Fibroblast of the conjunctiva (primary cell): Measurements from ENCODE around the gene ARHGDIG.

Experiments used
- DNase-seq: peaks from one replicate; pipeline ENCODE4 v3.0.0-alpha.2; 2010; ENCODE audit warnings: low read depth

ARHGDIG gene

GRCh38 chr16:297832-298231 is 17.4 kb downstream of the ARHGDIG start:
- no peak for DNase-seq

GRCh38 chr16:301235-301634 is 20.8 kb downstream of the ARHGDIG start:
- no peak for DNase-seq

- DNase-seq = no peak
Observed at GRCh38 chr16:301950-302349, 21.6 kb downstream of the ARHGDIG start.

- no peak for DNase-seq
Observed at GRCh38 chr16:303760-304505, 23.5 kb downstream of the ARHGDIG start.

- no peak for DNase-seq
Observed at GRCh38 chr16:305916-306626, 25.7 kb downstream of the ARHGDIG start.

GRCh38 chr16:306911-307370 is 26.6 kb downstream of the ARHGDIG start:
- no peak for DNase-seq

GRCh38 chr16:307691-308312 is 27.4 kb downstream of the ARHGDIG start:
- DNase-seq = no peak

GRCh38 chr16:309476-309875 is 29.1 kb downstream of the ARHGDIG start:
- no peak for DNase-seq

- DNase-seq = no peak
Observed at GRCh38 chr16:311725-312124, 31.3 kb downstream of the ARHGDIG start.

GRCh38 chr16:314351-314750 is 34.0 kb downstream of the ARHGDIG start:
- DNase-seq = no peak

GRCh38 chr16:314795-315299 is 34.5 kb downstream of the ARHGDIG start:
- DNase-seq = no peak

GRCh38 chr16:316741-317464 is 36.5 kb downstream of the ARHGDIG start:
- DNase-seq = no peak

GRCh38 chr16:317583-317982 is 37.2 kb downstream of the ARHGDIG start:
- no peak for DNase-seq

- no peak for DNase-seq
Observed at GRCh38 chr16:318628-319027, 38.2 kb downstream of the ARHGDIG start.

GRCh38 chr16:320206-320605 is 39.8 kb downstream of the ARHGDIG start:
- no peak for DNase-seq

- no peak for DNase-seq
Observed at GRCh38 chr16:321532-321931, 41.1 kb downstream of the ARHGDIG start.

GRCh38 chr16:322476-323143 is 42.2 kb downstream of the ARHGDIG start:
- no peak for DNase-seq

GRCh38 chr16:324201-324450 is 43.7 kb downstream of the ARHGDIG start:
- no peak for DNase-seq

GRCh38 chr16:324451-325334 is 44.3 kb downstream of the ARHGDIG start:
- DNase-seq = no peak

- no peak for DNase-seq
Observed at GRCh38 chr16:325375-326145, 45.2 kb downstream of the ARHGDIG start.
